ENCODE data around the gene CACNA2D1.

Gene CACNA2D1

GRCh38 chr7:82275342-82275741 lies 168.2 kb downstream of the CACNA2D1 start:
- DNase-seq, result no peak

- DNase-seq, result no peak
Observed at GRCh38 chr7:82274681-82275080, 168.9 kb downstream of the CACNA2D1 start.

GRCh38 chr7:82273886-82274285 lies 169.7 kb downstream of the CACNA2D1 start:
- no peak for DNase-seq

- DNase-seq, result no peak
Observed at GRCh38 chr7:82270870-82271269, 172.7 kb downstream of the CACNA2D1 start.

GRCh38 chr7:82268632-82269031 lies 174.9 kb downstream of the CACNA2D1 start:
- no peak for DNase-seq

- no peak for DNase-seq
Observed at GRCh38 chr7:82266081-82266480, 177.5 kb downstream of the CACNA2D1 start.

- DNase-seq, result no peak
Observed at GRCh38 chr7:82264783-82265305, 178.7 kb downstream of the CACNA2D1 start.

- no peak for DNase-seq
Observed at GRCh38 chr7:82263920-82264782, 179.4 kb downstream of the CACNA2D1 start.

GRCh38 chr7:82258181-82258580 lies 185.4 kb downstream of the CACNA2D1 start:
- no peak for DNase-seq

- no peak for DNase-seq
Observed at GRCh38 chr7:82257118-82257695, 186.4 kb downstream of the CACNA2D1 start.

- DNase-seq, result no peak
Observed at GRCh38 chr7:82255706-82256105, 187.9 kb downstream of the CACNA2D1 start.

- DNase-seq, result no peak
Observed at GRCh38 chr7:82250598-82250997, 193.0 kb downstream of the CACNA2D1 start.

GRCh38 chr7:82249979-82250378 lies 193.6 kb downstream of the CACNA2D1 start:
- no peak for DNase-seq

- DNase-seq, result no peak
Observed at GRCh38 chr7:82247814-82248433, 195.7 kb downstream of the CACNA2D1 start.

- no peak for DNase-seq
Observed at GRCh38 chr7:82244947-82245517, 198.5 kb downstream of the CACNA2D1 start.

- DNase-seq, result no peak
Observed at GRCh38 chr7:82241356-82241755, 202.2 kb downstream of the CACNA2D1 start.

- DNase-seq, result no peak
Observed at GRCh38 chr7:82235713-82236112, 207.9 kb downstream of the CACNA2D1 start.

- no peak for DNase-seq
Observed at GRCh38 chr7:82234457-82235049, 209.0 kb downstream of the CACNA2D1 start.

GRCh38 chr7:82230811-82231581 lies 212.6 kb downstream of the CACNA2D1 start:
- no peak for DNase-seq

GRCh38 chr7:82229164-82229563 lies 214.4 kb downstream of the CACNA2D1 start:
- no peak for DNase-seq

- no peak for DNase-seq
Observed at GRCh38 chr7:82226191-82226590, 217.4 kb downstream of the CACNA2D1 start.

GRCh38 chr7:82224529-82224928 lies 219.0 kb downstream of the CACNA2D1 start:
- DNase-seq, result no peak
